ENCODE data around the gene MYO3B. TPM values are rescaled to one million over a fixed set of nuclear protein-coding genes. Genes with fewer than 3 reads are reported as not detected.

MYO3B gene
- total and polyA plus RNA-seq, 2 donors (not counting 1 experiment from before 2014, with no cell fraction given): not detected

DNA sequence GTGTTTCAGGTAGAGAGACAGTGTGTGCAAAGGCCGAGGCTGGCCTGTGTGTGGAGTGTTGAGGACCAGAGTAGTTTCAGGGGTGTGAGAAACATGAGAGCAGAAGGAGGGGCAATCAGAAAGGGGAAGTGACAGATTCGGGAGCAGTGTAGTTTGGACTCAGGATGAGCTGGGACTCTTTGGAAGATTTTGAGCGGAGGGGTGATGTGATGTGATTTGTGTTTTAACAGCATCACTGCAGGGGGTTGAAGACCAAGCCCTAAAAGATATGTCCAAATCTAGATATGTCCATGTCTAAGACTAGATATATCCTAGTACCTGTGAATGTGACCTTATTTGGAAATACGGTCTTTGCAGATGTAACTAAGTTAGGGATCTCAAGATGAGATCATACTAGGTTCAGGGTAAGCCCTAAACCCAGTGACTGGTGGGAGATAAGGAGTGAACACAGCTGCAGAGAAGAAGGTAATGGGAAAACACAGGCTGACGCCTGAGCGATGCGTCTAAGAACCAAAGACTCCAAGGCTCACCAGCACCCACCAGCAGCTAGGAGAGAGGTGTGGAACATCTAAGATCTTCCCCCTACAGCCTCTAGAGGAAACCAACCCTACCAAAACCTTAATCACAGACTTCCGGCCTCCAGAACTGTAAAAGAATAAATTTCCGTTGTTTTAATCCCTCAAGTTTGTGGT is 38.5 kb upstream of the MYO3B start:
- Mint-ChIP-seq H3K27me3 (no peaks in the 10 kb centered on the region), H3K4me1 (peaks cover 10% of the 10 kb centered on the region), H3K9me3 (ENCODE audit: insufficient read depth) (no peaks in the 10 kb centered on the region), H3K27ac (no peak overlapping the region), H3K4me3 (no peak overlapping the region)
- Histone ChIP-seq H3K4me1 (ENCODE audit: control insufficient read depth in 2 of 2, insufficient read depth in 2 of 2, low read length in 2 of 2) (no peaks in the 10 kb centered on the region), H3K4me3 (ENCODE audit: control extremely low read depth in 1 of 5, extremely low read depth in 1 of 5, insufficient read depth in 1 of 5, low read depth in 2 of 5, low read length in 4 of 5) (no peak overlapping the region), H3K79me2 (ENCODE audit: control insufficient read depth, insufficient read depth, low read length) (no peaks in the 10 kb centered on the region), H3K36me3 (replicated peaks in 1 of 2; ENCODE audit: control extremely low read depth in 1 of 2, control insufficient read depth in 1 of 2, extremely low read depth in 1 of 2, insufficient read depth in 2 of 2, low read length in 1 of 2) (no peaks in the 10 kb centered on the region), H4K20me1 (ENCODE audit: control insufficient read depth, insufficient read depth, low read length, poor library complexity, severe bottlenecking) (no peaks in the 10 kb centered on the region), H3K27me3 (replicated peaks in 1 of 4; ENCODE audit: control extremely low read depth in 1 of 4, control insufficient read depth in 3 of 4, insufficient read depth in 4 of 4, low read length in 3 of 4) (no peaks in the 10 kb centered on the region), H3K9ac (ENCODE audit: low read length) (no peak overlapping the region), H3K4me2 (replicated peaks; ENCODE audit: low read depth, low read length, poor library complexity, severe bottlenecking) (no peak overlapping the region), H2AFZ (ENCODE audit: insufficient read depth, low read depth, low read length, poor library complexity, severe bottlenecking) (peak overlapping the region; percentile 32), H3K9me3 (ENCODE audit: control extremely low read depth in 1 of 3, control insufficient read depth in 2 of 3, insufficient read depth in 1 of 3, low read length in 2 of 3) (peaks cover 0 to 1% (median 0%) of the 10 kb centered on the region in 3 donors), H3K27ac (ENCODE audit: low read length in 2 of 2) (no peak overlapping the region)
- ATAC-seq (ENCODE audit: low read depth): no peak
- ChIA-PET POLR2A (no interaction called here), CTCF (no interaction called here)
- DNase-seq: no peak
- intact Hi-C loops (cut with micrococcal nuclease): no loop called here
- TF ChIP-seq, protein P1, sequence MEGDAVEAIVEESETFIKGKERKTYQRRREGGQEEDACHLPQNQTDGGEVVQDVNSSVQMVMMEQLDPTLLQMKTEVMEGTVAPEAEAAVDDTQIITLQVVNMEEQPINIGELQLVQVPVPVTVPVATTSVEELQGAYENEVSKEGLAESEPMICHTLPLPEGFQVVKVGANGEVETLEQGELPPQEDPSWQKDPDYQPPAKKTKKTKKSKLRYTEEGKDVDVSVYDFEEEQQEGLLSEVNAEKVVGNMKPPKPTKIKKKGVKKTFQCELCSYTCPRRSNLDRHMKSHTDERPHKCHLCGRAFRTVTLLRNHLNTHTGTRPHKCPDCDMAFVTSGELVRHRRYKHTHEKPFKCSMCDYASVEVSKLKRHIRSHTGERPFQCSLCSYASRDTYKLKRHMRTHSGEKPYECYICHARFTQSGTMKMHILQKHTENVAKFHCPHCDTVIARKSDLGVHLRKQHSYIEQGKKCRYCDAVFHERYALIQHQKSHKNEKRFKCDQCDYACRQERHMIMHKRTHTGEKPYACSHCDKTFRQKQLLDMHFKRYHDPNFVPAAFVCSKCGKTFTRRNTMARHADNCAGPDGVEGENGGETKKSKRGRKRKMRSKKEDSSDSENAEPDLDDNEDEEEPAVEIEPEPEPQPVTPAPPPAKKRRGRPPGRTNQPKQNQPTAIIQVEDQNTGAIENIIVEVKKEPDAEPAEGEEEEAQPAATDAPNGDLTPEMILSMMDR (IDR thresholded peaks at IDR 0.05): no peak
- no peak for TF ChIP-seq EZH2 (IDR thresholded peaks at IDR 0.05; ENCODE audit: borderline replicate concordance, insufficient read depth, low read depth, low read length, poor library complexity, severe bottlenecking)
- WGBS (ENCODE audit: insufficient coverage): 76% methylated on average over 6 of the region's 9 CpGs

DNA sequence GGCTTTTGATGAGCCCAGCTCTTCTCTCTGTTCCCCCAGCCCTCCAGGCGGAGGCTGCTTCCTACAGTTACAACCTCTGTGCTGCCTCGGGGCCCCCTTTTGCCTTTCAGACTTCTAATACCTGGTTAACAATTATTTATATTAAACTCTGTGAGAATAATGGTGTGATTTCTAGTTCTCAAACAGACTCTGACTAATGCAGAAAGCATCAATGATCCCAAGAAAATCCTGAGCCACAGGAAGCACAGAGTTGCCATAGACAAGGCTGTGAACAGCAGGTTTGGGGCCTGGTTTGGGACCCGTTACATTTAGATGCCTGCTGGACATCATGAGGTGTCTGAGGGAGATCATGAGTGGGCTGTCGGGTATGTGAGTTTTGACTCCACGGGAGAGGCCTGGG is 37.4 kb upstream of the MYO3B start:
- no peak overlapping the region for H3K4me2 ChIP-seq (replicated peaks; ENCODE audit: low read depth, low read length, poor library complexity, severe bottlenecking)
- ChIA-PET POLR2A (interaction anchor here (0.6 kb wide), 1 partner anchor 498 kb away, joined by 4 read pairs; no protein-coding TSS in a partner anchor), CTCF (no interaction called here)
- no peak for DNase-seq
- no peak for TF ChIP-seq EZH2 (IDR thresholded peaks at IDR 0.05; ENCODE audit: borderline replicate concordance, insufficient read depth, low read depth, low read length, poor library complexity, severe bottlenecking)
- TF ChIP-seq, protein P1 (IDR thresholded peaks at IDR 0.05): no peak
- no peaks in the 10 kb centered on the region for H3K9me3 ChIP-seq (ENCODE audit: control extremely low read depth in 1 of 3, control insufficient read depth in 2 of 3, insufficient read depth in 1 of 3, low read length in 2 of 3)
- no peaks in the 10 kb centered on the region for H3K4me1 ChIP-seq (ENCODE audit: control insufficient read depth in 2 of 2, insufficient read depth in 2 of 2, low read length in 2 of 2)
- WGBS (ENCODE audit: insufficient coverage): 98% methylated on average over 3 of the region's 5 CpGs
- Mint-ChIP-seq H3K9me3 (ENCODE audit: insufficient read depth) (no peaks in the 10 kb centered on the region), H3K27me3 (no peaks in the 10 kb centered on the region), H3K4me3 (no peak overlapping the region), H3K4me1 (peaks cover 10% of the 10 kb centered on the region), H3K27ac (no peak overlapping the region)
- no peaks in the 10 kb centered on the region for H3K27me3 ChIP-seq (replicated peaks in 1 of 4; ENCODE audit: control extremely low read depth in 1 of 4, control insufficient read depth in 3 of 4, insufficient read depth in 4 of 4, low read length in 3 of 4)
- no peak overlapping the region for H3K27ac ChIP-seq (ENCODE audit: low read length in 2 of 2)
- H3K36me3 ChIP-seq (replicated peaks in 1 of 2; ENCODE audit: control extremely low read depth in 1 of 2, control insufficient read depth in 1 of 2, extremely low read depth in 1 of 2, insufficient read depth in 2 of 2, low read length in 1 of 2): no peaks in the 10 kb centered on the region
- no peaks in the 10 kb centered on the region for H4K20me1 ChIP-seq (ENCODE audit: control insufficient read depth, insufficient read depth, low read length, poor library complexity, severe bottlenecking)
- no peaks in the 10 kb centered on the region for H3K79me2 ChIP-seq (ENCODE audit: control insufficient read depth, insufficient read depth, low read length)
- no peak overlapping the region for H2AFZ ChIP-seq (ENCODE audit: insufficient read depth, low read depth, low read length, poor library complexity, severe bottlenecking)
- no peak overlapping the region for H3K9ac ChIP-seq (ENCODE audit: low read length)
- no peak overlapping the region for H3K4me3 ChIP-seq (ENCODE audit: control extremely low read depth in 1 of 5, extremely low read depth in 1 of 5, insufficient read depth in 1 of 5, low read depth in 2 of 5, low read length in 4 of 5)
- intact Hi-C loops (cut with micrococcal nuclease): no loop called here
- no peak for ATAC-seq (ENCODE audit: low read depth)

All from B cell (primary cell).